GM23338 (cell line): ENCODE results near the gene ARHGAP36.

Experiments
- CREB1 ChIP-seq: fragments of 250-450 bp; sonication (Bioruptor Pico); IDR thresholded peaks from 2 replicates; pipeline ENCODE4 v1.5.0; 2020; ENCODE audit warnings: low read depth, mild to moderate bottlenecking, moderate library complexity
- CTCF ChIP-seq, 2 experiments: fragments of 200-600 bp in 1 of 2; sonication (generic) in 1 of 2; conservative IDR thresholded peaks; 2 replicates each; pipeline versions ENCODE4 v1.5.1 to v1.6.1; 2016 to 2017; ENCODE audit warnings: antibody characterized with exemption in 2 of 2, low read depth in 2 of 2, mild to moderate bottlenecking in 2 of 2, moderate library complexity in 1 of 2
- EZH2 ChIP-seq: fragments of 200-600 bp; sonication (generic); IDR thresholded peaks from one replicate; pipeline ENCODE4 v1.8.0; 2017; ENCODE audit warnings: antibody characterized with exemption, mild to moderate bottlenecking, low read depth; ENCODE audit not compliant: unreplicated experiment
- EZH2phosphoT487 ChIP-seq: fragments of 200-600 bp; sonication (generic); IDR thresholded peaks from one replicate; pipeline ENCODE4 v1.8.1; 2018; ENCODE audit warnings: antibody characterized with exemption; ENCODE audit not compliant: unreplicated experiment
- JUNB ChIP-seq: IDR thresholded peaks from one replicate; pipeline ENCODE4 v1.6.1; 2016; ENCODE audit warnings: antibody characterized with exemption; ENCODE audit not compliant: unreplicated experiment
- NANOG ChIP-seq: IDR thresholded peaks from 2 replicates; pipeline ENCODE4 v1.6.1; 2016; ENCODE audit warnings: antibody characterized with exemption, borderline replicate concordance
- POLR2AphosphoS5 ChIP-seq: IDR thresholded peaks from 2 replicates; pipeline ENCODE4 v1.6.1; 2016; ENCODE audit warnings: antibody characterized with exemption, low read depth
- STAT1 ChIP-seq: IDR thresholded peaks from one replicate; pipeline ENCODE4 v1.6.1; 2016; ENCODE audit warnings: antibody characterized with exemption; ENCODE audit not compliant: unreplicated experiment
- ZNF331 ChIP-seq: fragments of 250-450 bp; sonication (Bioruptor Pico); IDR thresholded peaks from 2 replicates; pipeline ENCODE4 v1.5.0; 2020; ENCODE audit warnings: low read depth, mild to moderate bottlenecking, moderate library complexity
- TF ChIP-seq, protein P1 (sequence below): IDR thresholded peaks from one replicate; pipeline ENCODE4 v1.6.1; 2018; ENCODE audit warnings: antibody characterized with exemption; ENCODE audit not compliant: unreplicated experiment

DNA sequence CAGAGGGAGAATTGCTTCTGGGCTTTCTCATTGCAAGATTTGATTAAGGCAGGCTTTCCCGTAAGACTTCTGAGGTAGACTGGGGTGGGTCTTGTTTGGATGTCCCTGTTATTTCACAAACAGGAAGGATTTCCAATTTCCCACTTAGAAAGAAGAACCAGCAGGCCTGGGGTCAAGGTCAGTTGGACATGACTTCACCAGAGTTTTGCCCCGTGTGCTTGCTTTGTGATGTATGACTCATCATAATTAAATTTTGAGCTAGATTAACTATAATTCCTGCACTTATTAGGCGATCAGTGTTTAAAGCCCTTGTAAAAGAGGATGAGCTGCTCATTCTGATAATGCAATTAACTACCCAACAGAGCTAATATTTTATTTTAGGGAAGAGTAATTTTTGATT is 32.8 kb upstream of the ARHGAP36 start:
- TF ChIP-seq EZH2 (no peak), CTCF (conservative IDR thresholded peaks at IDR 0.05; ENCODE audit: low read depth in 2 of 2) (no peak), EZH2phosphoT487 (no peak), CREB1 (CRISPR knock-in tag) (no peak), POLR2AphosphoS5 (no peak), STAT1 (no peak), JUNB (no peak), NANOG (no peak), ZNF331 (CRISPR knock-in tag) (no peak)
- TF ChIP-seq, protein P1, sequence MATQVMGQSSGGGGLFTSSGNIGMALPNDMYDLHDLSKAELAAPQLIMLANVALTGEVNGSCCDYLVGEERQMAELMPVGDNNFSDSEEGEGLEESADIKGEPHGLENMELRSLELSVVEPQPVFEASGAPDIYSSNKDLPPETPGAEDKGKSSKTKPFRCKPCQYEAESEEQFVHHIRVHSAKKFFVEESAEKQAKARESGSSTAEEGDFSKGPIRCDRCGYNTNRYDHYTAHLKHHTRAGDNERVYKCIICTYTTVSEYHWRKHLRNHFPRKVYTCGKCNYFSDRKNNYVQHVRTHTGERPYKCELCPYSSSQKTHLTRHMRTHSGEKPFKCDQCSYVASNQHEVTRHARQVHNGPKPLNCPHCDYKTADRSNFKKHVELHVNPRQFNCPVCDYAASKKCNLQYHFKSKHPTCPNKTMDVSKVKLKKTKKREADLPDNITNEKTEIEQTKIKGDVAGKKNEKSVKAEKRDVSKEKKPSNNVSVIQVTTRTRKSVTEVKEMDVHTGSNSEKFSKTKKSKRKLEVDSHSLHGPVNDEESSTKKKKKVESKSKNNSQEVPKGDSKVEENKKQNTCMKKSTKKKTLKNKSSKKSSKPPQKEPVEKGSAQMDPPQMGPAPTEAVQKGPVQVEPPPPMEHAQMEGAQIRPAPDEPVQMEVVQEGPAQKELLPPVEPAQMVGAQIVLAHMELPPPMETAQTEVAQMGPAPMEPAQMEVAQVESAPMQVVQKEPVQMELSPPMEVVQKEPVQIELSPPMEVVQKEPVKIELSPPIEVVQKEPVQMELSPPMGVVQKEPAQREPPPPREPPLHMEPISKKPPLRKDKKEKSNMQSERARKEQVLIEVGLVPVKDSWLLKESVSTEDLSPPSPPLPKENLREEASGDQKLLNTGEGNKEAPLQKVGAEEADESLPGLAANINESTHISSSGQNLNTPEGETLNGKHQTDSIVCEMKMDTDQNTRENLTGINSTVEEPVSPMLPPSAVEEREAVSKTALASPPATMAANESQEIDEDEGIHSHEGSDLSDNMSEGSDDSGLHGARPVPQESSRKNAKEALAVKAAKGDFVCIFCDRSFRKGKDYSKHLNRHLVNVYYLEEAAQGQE = no peak
